PC-9 (cell line): Measurements from ENCODE around the gene SENP2.

Source experiments
- CTCF ChIP-seq: fragments of 200-600 bp; sonication (generic); conservative IDR thresholded peaks from 2 replicates; pipeline ENCODE4 v1.6.1; 2017; ENCODE audit warnings: mixed run types, antibody characterized with exemption, mild to moderate bottlenecking, moderate library complexity
- EZH2 ChIP-seq: fragments of 200-600 bp; sonication (generic); IDR thresholded peaks from 2 replicates; pipeline ENCODE4 v1.8.0; 2017; ENCODE audit warnings: antibody characterized with exemption, low read depth

DNA sequence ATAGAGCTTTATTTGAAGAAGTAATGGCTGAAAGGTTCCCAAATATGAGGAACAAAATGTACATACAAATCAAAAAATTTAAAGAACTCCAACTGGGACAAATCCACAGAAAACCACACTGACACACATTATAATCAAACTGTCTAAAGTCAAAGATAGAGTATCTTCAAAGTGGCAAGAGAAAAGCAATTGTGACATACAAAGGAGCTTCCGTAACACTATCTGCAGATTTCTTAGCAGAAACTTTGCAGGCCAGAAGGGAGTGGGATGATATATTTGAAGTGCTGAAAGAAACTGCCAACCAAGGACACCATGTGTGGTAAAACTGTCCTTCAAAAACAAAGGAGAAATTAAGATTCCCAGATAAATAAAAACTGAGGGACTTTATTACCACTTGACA, 91.9 kb downstream of the SENP2 start:
- TF ChIP-seq CTCF (no peak), EZH2 (no peak)
